ENCODE results near the gene FBXO38. TPM values are rescaled to one million over a fixed set of nuclear protein-coding genes. Genes with fewer than 3 reads are reported as not detected.

Gene FBXO38
- total RNA-seq, 1 experiment from 2014 or later: 36.3 TPM

- no peak for TF ChIP-seq EZH2phosphoT487 (IDR thresholded peaks at IDR 0.05; ENCODE audit: borderline replicate concordance)
- TF ChIP-seq SP1 (IDR thresholded peaks at IDR 0.05; ENCODE audit: low read depth): no peak
- TF ChIP-seq MAX (IDR thresholded peaks at IDR 0.05): no peak
- TF ChIP-seq REST (IDR thresholded peaks at IDR 0.05; ENCODE audit: low read depth): no peak
- no peak for TF ChIP-seq ZFX (IDR thresholded peaks at IDR 0.05)
- TF ChIP-seq ATF3 (IDR thresholded peaks at IDR 0.05): no peak
These were observed 1.3 kb downstream of the FBXO38 start (continued) for GRCh38 chr5:148385094-148385493.

- H3K4me2 ChIP-seq (ENCODE audit: low read length): no peak overlapping the region
- no peaks in the 10 kb centered on the region for H3K9me3 ChIP-seq (ENCODE audit: control insufficient read depth in 1 of 2, insufficient read depth in 1 of 2, low read depth in 1 of 2, low read length in 2 of 2)
- BruUV-seq (replicated peaks): no TSS peak
- no peaks in the 10 kb centered on the region for H3K36me3 ChIP-seq (ENCODE audit: control insufficient read depth in 1 of 2, insufficient read depth in 2 of 2, low read length in 2 of 2)
- H3K4me1 ChIP-seq (ENCODE audit: control insufficient read depth in 1 of 2, insufficient read depth in 2 of 2, low read length in 2 of 2): peaks cover 4 to 21% of the 10 kb centered on the region in 2 experiments; a peak in 3 of 4 replicates
- ChIA-PET CTCF (no interaction called here), POLR2A (no interaction called here), RAD21 (ENCODE audit: low non-redundant PET in 1 of 2, low total read pairs in 2 of 2, uncharacterized antibody in 2 of 2, unreplicated experiment in 2 of 2) (no interaction called here)
- H3K79me2 ChIP-seq (ENCODE audit: insufficient read depth, low read length): peaks cover 57% of the 10 kb centered on the region
- no peaks in the 10 kb centered on the region for H3K9me2 ChIP-seq (ENCODE audit: insufficient read depth)
- H3K27me3 ChIP-seq (ENCODE audit: insufficient read depth, low read length): no peaks in the 10 kb centered on the region
- no peak overlapping the region for H3K27ac ChIP-seq (ENCODE audit: low read depth, low read length)
- H2AFZ ChIP-seq (ENCODE audit: low read depth, low read length, poor library complexity, severe bottlenecking): no peak overlapping the region
- DNase-seq (ENCODE audit: low read depth, low spot score): no peak
- intact Hi-C loops (cut with micrococcal nuclease): no loop called here
- H3K9ac ChIP-seq (ENCODE audit: low read length): no peak overlapping the region
- H3K4me3 ChIP-seq (replicated peaks in 1 of 2; ENCODE audit: low read depth in 1 of 2, low read length in 2 of 2): no peak overlapping the region
- no peak for ATAC-seq
- H4K20me1 ChIP-seq (ENCODE audit: insufficient read depth): no peaks in the 10 kb centered on the region
- no peak for TF ChIP-seq JUND (IDR thresholded peaks at IDR 0.05)
- TF ChIP-seq ATF3 (IDR thresholded peaks at IDR 0.05): no peak
- no peak for TF ChIP-seq EGR1 (IDR thresholded peaks at IDR 0.05; ENCODE audit: low read depth)
- TF ChIP-seq ZFX (IDR thresholded peaks at IDR 0.05): no peak
- no peak for TF ChIP-seq CBX3 (IDR thresholded peaks at IDR 0.05; ENCODE audit: low read depth)
- no peak for TF ChIP-seq TCF7L2 (IDR thresholded peaks at IDR 0.05; ENCODE audit: borderline replicate concordance, extremely low read depth, insufficient read depth, insufficient read length)
- TF ChIP-seq SIN3A (IDR thresholded peaks at IDR 0.05; ENCODE audit: low read depth): no peak
- no peak for TF ChIP-seq REST (IDR thresholded peaks at IDR 0.05; ENCODE audit: low read depth)
- TF ChIP-seq ZBTB33 (IDR thresholded peaks at IDR 0.05; ENCODE audit: extremely low read depth, insufficient replicate concordance, low read length): no peak
- TF ChIP-seq MAX (IDR thresholded peaks at IDR 0.05): no peak
- TF ChIP-seq EZH2 (IDR thresholded peaks at IDR 0.05): no peak
- TF ChIP-seq EZH2phosphoT487 (IDR thresholded peaks at IDR 0.05; ENCODE audit: borderline replicate concordance): no peak
These were observed 2.3 kb downstream of the FBXO38 start for GRCh38 chr5:148386041-148386440.

Data from HCT116 (cell line).